Stomach smooth muscle (tissue), 2 donors: ENCODE results near the gene MBD2.
"Not testable (repeated sequence)": the region's sequence is repeated elsewhere in the genome, so short reads cannot be mapped to it uniquely, and the experiment has no call there.

Experiments used
- H3K27ac ChIP-seq: one replicate; pipeline ENCODE4 v1.7.0; 2013; ENCODE audit warnings: mild to moderate bottlenecking, low read length, inconsistent platforms
- H3K27me3 ChIP-seq, 2 donors: one replicate each; pipeline ENCODE4 v1.7.0; 2013; ENCODE audit warnings: low read length in 2 of 2; ENCODE audit not compliant: insufficient read depth in 2 of 2, control insufficient read depth in 1 of 2
- H3K36me3 ChIP-seq, 2 donors: one replicate each; pipeline ENCODE4 v1.7.0; 2013; ENCODE audit warnings: low read length in 2 of 2; ENCODE audit not compliant: control insufficient read depth in 2 of 2, insufficient read depth in 2 of 2
- H3K4me1 ChIP-seq: one replicate; pipeline ENCODE4 v1.7.0; 2013; ENCODE audit warnings: low read length; ENCODE audit not compliant: control insufficient read depth, insufficient read depth
- H3K4me3 ChIP-seq, 2 donors: one replicate each; pipeline ENCODE4 v1.7.0; 2013; ENCODE audit warnings: low read length in 2 of 2
- H3K9ac ChIP-seq, 2 donors: one replicate each; pipeline ENCODE4 v1.7.0; 2013; ENCODE audit warnings: low read length in 2 of 2, mild to moderate bottlenecking in 1 of 2
- H3K9me3 ChIP-seq, 2 donors: one replicate each; pipeline ENCODE4 v1.7.0; 2013; ENCODE audit warnings: low read length in 2 of 2; ENCODE audit not compliant: control insufficient read depth in 2 of 2
- donor health status: healthy.
- donor health status: Pancreatic carcinoma.

Gene MBD2

GRCh38 chr18:54129448-54130067, 94.9 kb downstream of the MBD2 start:
- H3K4me3 ChIP-seq = no peak overlapping the region
- no peaks in the 10 kb centered on the region for H3K4me1 ChIP-seq
- H3K27ac ChIP-seq = no peak overlapping the region
- H3K9ac ChIP-seq = no peak overlapping the region
- no peaks in the 10 kb centered on the region for H3K9me3 ChIP-seq
- H3K27me3 ChIP-seq = no peaks in the 10 kb centered on the region
- no peaks in the 10 kb centered on the region for H3K36me3 ChIP-seq

GRCh38 chr18:54127759-54128378, 96.6 kb downstream of the MBD2 start:
- no peak overlapping the region for H3K4me3 ChIP-seq
- no peaks in the 10 kb centered on the region for H3K9me3 ChIP-seq
- no peak overlapping the region for H3K9ac ChIP-seq
- H3K27me3 ChIP-seq = no peaks in the 10 kb centered on the region
- H3K36me3 ChIP-seq = no peaks in the 10 kb centered on the region
- H3K4me1 ChIP-seq = no peaks in the 10 kb centered on the region
- H3K27ac ChIP-seq = no peak overlapping the region

DNA sequence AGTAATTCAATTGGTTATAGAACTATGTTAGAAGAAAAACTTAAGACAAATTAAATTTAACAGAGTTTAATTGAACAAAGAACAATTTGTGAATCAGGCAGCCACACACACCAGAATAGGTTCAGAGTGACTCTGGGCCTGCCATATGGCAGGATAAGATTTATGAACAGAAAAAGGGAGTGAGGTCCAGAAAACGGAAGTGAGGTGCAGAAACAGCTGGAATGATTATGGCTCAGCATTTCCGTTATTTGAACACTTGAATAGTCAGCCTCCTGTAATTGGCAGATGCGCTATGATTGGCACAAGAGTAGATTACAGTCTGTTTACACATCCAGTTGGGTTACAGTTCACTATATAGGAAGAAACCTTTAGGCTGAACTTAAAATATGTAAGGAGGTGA, 99.0 kb downstream of the MBD2 start:
- H3K9me3 ChIP-seq = no peaks in the 10 kb centered on the region
- no peak overlapping the region for H3K27ac ChIP-seq
- no peaks in the 10 kb centered on the region for H3K36me3 ChIP-seq
- H3K4me1 ChIP-seq = no peaks in the 10 kb centered on the region
- no peak overlapping the region for H3K9ac ChIP-seq
- H3K27me3 ChIP-seq = no peaks in the 10 kb centered on the region
- H3K4me3 ChIP-seq = no peak overlapping the region

- not testable (repeated sequence) for H3K4me3 ChIP-seq, H3K27ac ChIP-seq, H3K9me3 ChIP-seq, H3K4me1 ChIP-seq, H3K36me3 ChIP-seq, H3K27me3 ChIP-seq, H3K9ac ChIP-seq
These were observed 100.6 kb downstream of the MBD2 start for GRCh38 chr18:54123720-54124440.

- Histone ChIP-seq H3K9me3 (no peaks in the 10 kb centered on the region), H3K27ac (no peak overlapping the region), H3K4me3 (peak overlapping the region in 1 of 2 donors; percentile 30), H3K27me3 (no peaks in the 10 kb centered on the region), H3K4me1 (no peaks in the 10 kb centered on the region), H3K9ac (no peak overlapping the region), H3K36me3 (no peaks in the 10 kb centered on the region)
These were observed 104.9 kb downstream of the MBD2 start for GRCh38 chr18:54119524-54120019.

DNA sequence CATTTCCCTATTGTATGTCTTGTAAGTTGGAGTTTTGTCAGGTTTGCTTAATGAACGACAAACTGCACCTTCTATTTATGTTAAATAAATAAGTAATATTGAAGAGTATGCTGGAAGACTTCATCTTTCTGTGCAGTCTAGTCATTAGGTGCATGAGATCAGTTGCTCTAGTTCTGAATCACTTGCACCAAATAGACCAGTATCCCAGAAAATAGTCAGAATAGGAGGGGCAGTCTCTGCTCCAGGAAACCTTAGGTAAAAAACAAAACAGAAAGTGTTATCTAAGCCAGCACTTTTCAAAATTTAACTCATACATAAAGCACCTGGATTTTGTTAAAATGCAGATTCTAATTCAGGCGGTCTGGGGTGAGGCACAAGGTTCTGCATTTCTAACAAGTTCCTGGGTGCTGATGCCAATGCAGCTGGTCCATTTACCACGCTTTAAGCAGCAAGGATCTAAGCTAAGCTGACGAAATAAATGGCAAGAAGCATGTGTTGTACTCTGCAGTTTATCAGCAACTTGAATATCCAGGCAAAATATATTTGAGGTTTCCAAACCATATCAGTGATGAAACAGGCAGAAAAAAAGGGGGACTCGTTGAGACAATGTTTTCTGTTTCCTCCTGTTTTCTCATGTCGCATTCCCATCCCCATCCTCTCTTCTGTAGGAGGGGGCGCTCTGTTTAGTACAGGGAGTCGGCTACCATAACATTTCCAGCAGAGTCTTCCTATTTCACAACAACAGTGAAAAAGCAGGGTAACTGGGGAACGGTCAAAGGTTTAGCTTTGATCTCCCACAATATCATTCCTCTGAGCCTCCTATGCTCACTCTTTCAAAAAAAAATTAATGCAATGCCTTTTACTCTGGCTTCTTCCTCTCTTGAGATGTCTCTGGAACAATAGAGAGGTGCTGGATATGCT, 106.4 kb downstream of the MBD2 start:
- Histone ChIP-seq H3K27ac (no peak overlapping the region), H3K27me3 (no peaks in the 10 kb centered on the region), H3K36me3 (no peaks in the 10 kb centered on the region), H3K4me1 (no peaks in the 10 kb centered on the region), H3K9me3 (no peaks in the 10 kb centered on the region), H3K9ac (no peak overlapping the region), H3K4me3 (no peak overlapping the region)

- no peaks in the 10 kb centered on the region for H3K27me3 ChIP-seq
- H3K9ac ChIP-seq = no peak overlapping the region
These were observed 107.8 kb downstream of the MBD2 start for GRCh38 chr18:54116541-54117257.

GRCh38 chr18:54112356-54112755, 112.1 kb downstream of the MBD2 start:
- Histone ChIP-seq H3K4me3 (no peak overlapping the region), H3K36me3 (no peaks in the 10 kb centered on the region), H3K27ac (no peak overlapping the region), H3K4me1 (no peaks in the 10 kb centered on the region), H3K27me3 (no peaks in the 10 kb centered on the region), H3K9me3 (no peaks in the 10 kb centered on the region), H3K9ac (no peak overlapping the region)

More at GRCh38 chr18:54116541-54117257, 107.8 kb downstream of the MBD2 start:
- Histone ChIP-seq H3K4me1 (no peaks in the 10 kb centered on the region), H3K27ac (no peak overlapping the region), H3K36me3 (no peaks in the 10 kb centered on the region), H3K9me3 (no peaks in the 10 kb centered on the region), H3K4me3 (no peak overlapping the region)

DNA sequence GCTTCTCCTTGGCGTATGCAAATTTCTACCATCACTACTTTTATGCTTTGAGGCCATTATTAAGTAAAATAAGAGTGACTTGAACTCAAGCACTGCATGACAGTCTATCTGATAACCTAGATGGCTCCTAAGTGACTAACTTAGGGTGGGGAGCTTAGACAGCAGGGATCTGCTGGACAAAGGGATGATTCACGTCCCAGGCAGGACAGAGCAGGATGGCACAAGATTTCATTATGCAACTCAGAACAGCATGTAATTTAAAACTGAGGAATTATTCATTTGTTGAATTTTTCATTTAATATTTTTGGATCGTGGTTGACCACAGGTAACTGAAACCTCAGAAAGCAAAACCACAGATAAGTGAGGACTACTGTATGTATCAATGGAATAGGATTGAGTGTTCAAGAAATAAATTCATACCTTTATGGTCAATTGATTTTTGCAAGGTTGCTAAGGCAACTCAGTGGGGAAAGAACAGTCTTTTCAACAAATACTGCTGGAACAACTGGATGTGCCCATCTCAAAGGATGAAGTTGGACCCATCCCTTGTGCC, 115.3 kb downstream of the MBD2 start:
- Histone ChIP-seq H3K4me3 (no peak overlapping the region), H3K27me3 (no peaks in the 10 kb centered on the region), H3K4me1 (no peaks in the 10 kb centered on the region)

GRCh38 chr18:54102123-54102522, 122.3 kb downstream of the MBD2 start:
- Histone ChIP-seq H3K9me3 (no peaks in the 10 kb centered on the region), H3K27ac (no peak overlapping the region), H3K36me3 (no peaks in the 10 kb centered on the region), H3K4me1 (no peaks in the 10 kb centered on the region), H3K27me3 (no peaks in the 10 kb centered on the region), H3K4me3 (no peak overlapping the region), H3K9ac (no peak overlapping the region)

More for the DNA sequence above, 115.3 kb downstream of the MBD2 start:
- Histone ChIP-seq H3K9ac (no peak overlapping the region), H3K36me3 (no peaks in the 10 kb centered on the region), H3K9me3 (no peaks in the 10 kb centered on the region), H3K27ac (no peak overlapping the region)
